ENCODE measurements around the gene TUBB4B. TPM values are rescaled to one million over a fixed set of nuclear protein-coding genes. Genes with fewer than 3 reads are reported as not detected.

Gene TUBB4B
- total RNA-seq, 1 donor from 2014 or later: 134 TPM

GRCh38 chr9:137250329-137251193 is 9.5 kb downstream of the TUBB4B start:
- peaks cover 3% of the 10 kb centered on the region for H3K4me1 Mint-ChIP-seq (ENCODE audit: unreplicated experiment)
- H3K27ac Mint-ChIP-seq (ENCODE audit: unreplicated experiment): no peak overlapping the region
- no peak overlapping the region for H3K4me3 Mint-ChIP-seq (ENCODE audit: unreplicated experiment)
- H3K9me3 Mint-ChIP-seq (ENCODE audit: unreplicated experiment): no peaks in the 10 kb centered on the region
- no peak for DNase-seq (ENCODE audit: low spot score)
- H3K27me3 Mint-ChIP-seq (ENCODE audit: unreplicated experiment): peaks cover 4% of the 10 kb centered on the region
- no peak for TF ChIP-seq CTCF (IDR thresholded peaks at IDR 0.05; ENCODE audit: unreplicated experiment)
- H3K36me3 Mint-ChIP-seq (ENCODE audit: low read depth, unreplicated experiment): no peaks in the 10 kb centered on the region

- Mint-ChIP-seq H3K36me3 (ENCODE audit: low read depth, unreplicated experiment) (no peaks in the 10 kb centered on the region), H3K4me1 (ENCODE audit: unreplicated experiment) (peaks cover 4% of the 10 kb centered on the region), H3K9me3 (ENCODE audit: unreplicated experiment) (no peaks in the 10 kb centered on the region), H3K27ac (ENCODE audit: unreplicated experiment) (no peak within 1 kb of the TSS), H3K4me3 (ENCODE audit: unreplicated experiment) (no peak within 1 kb of the TSS), H3K27me3 (ENCODE audit: unreplicated experiment) (peaks cover 4% of the 10 kb centered on the region)
- no peak for DNase-seq (ENCODE audit: low spot score)
- TF ChIP-seq CTCF (IDR thresholded peaks at IDR 0.05; ENCODE audit: unreplicated experiment): no peak
Observed at GRCh38 chr9:137251194-137251461, 10.0 kb downstream of the TUBB4B start, which contains the start of gene STPG3. STPG3 (plus strand) TSS chr9:137251286; CDS start chr9:137251287, 1 bp downstream.

- Mint-ChIP-seq H3K36me3 (ENCODE audit: low read depth, unreplicated experiment) (no peaks in the 10 kb centered on the region), H3K27ac (ENCODE audit: unreplicated experiment) (no peak overlapping the region), H3K4me1 (ENCODE audit: unreplicated experiment) (peaks cover 10% of the 10 kb centered on the region), H3K9me3 (ENCODE audit: unreplicated experiment) (no peaks in the 10 kb centered on the region), H3K27me3 (ENCODE audit: unreplicated experiment) (peaks cover 4% of the 10 kb centered on the region), H3K4me3 (ENCODE audit: unreplicated experiment) (no peak overlapping the region)
- DNase-seq (ENCODE audit: low spot score): no peak
- TF ChIP-seq CTCF (IDR thresholded peaks at IDR 0.05; ENCODE audit: unreplicated experiment): no peak
Observed at GRCh38 chr9:137251490-137252268, 10.6 kb downstream of the TUBB4B start.

- no peak for DNase-seq (ENCODE audit: low spot score)
- Mint-ChIP-seq H3K9me3 (ENCODE audit: unreplicated experiment) (no peaks in the 10 kb centered on the region), H3K36me3 (ENCODE audit: low read depth, unreplicated experiment) (no peaks in the 10 kb centered on the region), H3K27ac (ENCODE audit: unreplicated experiment) (no peak overlapping the region), H3K4me3 (ENCODE audit: unreplicated experiment) (no peak overlapping the region), H3K4me1 (ENCODE audit: unreplicated experiment) (peaks cover 13% of the 10 kb centered on the region), H3K27me3 (ENCODE audit: unreplicated experiment) (peaks cover 6% of the 10 kb centered on the region)
- no peak for TF ChIP-seq CTCF (IDR thresholded peaks at IDR 0.05; ENCODE audit: unreplicated experiment)
Observed at GRCh38 chr9:137252555-137253506, 11.7 kb downstream of the TUBB4B start.

All from endothelial cell (in vitro differentiated cells).